H1 (cell line): ENCODE results near the gene NEDD4. TPM values are rescaled to one million over a fixed set of nuclear protein-coding genes. Genes with fewer than 3 reads are reported as not detected.

Experiments used
- CTCF ChIA-PET: fragments of 300-600 bp; sonication (Branson Sonifier 250); formaldehyde crosslinking; loops from one replicate; lab custom pipeline; 2021; ENCODE audit not compliant: partially characterized antibody; lab: Charles Lee
- POLR2A ChIA-PET: fragments of 300-600 bp; sonication (Branson Sonifier 250); formaldehyde crosslinking; loops from one replicate; lab custom pipeline; 2021; ENCODE audit warnings: inconsistent platforms; ENCODE audit not compliant: partially characterized antibody; lab: Charles Lee
- DNase-seq, 2 experiments: peaks; one replicate each; pipeline versions ENCODE4 v3.0.0 to v3.0.0-alpha.2; 2010 to 2022; ENCODE audit warnings: low spot score in 2 of 2, low read depth in 1 of 2, mixed read lengths in 1 of 2
- FAIRE-seq: peaks from 2 replicates; lab custom pipeline; 2011; peaks lifted over from hg19 to GRCh38; lab: Jason Lieb, UNC
- H2AFZ ChIP-seq: 2 replicates; pipeline ENCODE4 v1.8.1; 2012; ENCODE audit warnings: low read length, inconsistent platforms
- H2AK5ac ChIP-seq: 2 replicates; pipeline ENCODE4 v1.6.1; 2013; ENCODE audit warnings: low read depth, low read length
- H2BK120ac ChIP-seq: replicated peaks from 2 replicates; pipeline ENCODE3; 2013; ENCODE audit warnings: low read depth, low read length, inconsistent platforms
- H2BK12ac ChIP-seq: 2 replicates; pipeline ENCODE4 v1.6.1; 2013; ENCODE audit warnings: low read depth, low read length
- H2BK15ac ChIP-seq: 2 replicates; pipeline ENCODE4 v1.6.1; 2013; ENCODE audit warnings: low read length
- H2BK20ac ChIP-seq: 2 replicates; pipeline ENCODE4 v1.6.1; 2013; ENCODE audit warnings: low read length
- H2BK5ac ChIP-seq: 2 replicates; pipeline ENCODE4 v1.6.1; 2013; ENCODE audit warnings: low read depth, low read length
- H3K14ac ChIP-seq: 2 replicates; pipeline ENCODE4 v1.6.1; 2013; ENCODE audit warnings: inconsistent platforms; ENCODE audit not compliant: insufficient read length
- H3K18ac ChIP-seq: 2 replicates; pipeline ENCODE4 v1.6.1; 2013; ENCODE audit warnings: low read length; ENCODE audit errors: extremely low read depth
- H3K23ac ChIP-seq: 2 replicates; pipeline ENCODE4 v1.6.1; 2013; ENCODE audit warnings: inconsistent platforms; ENCODE audit not compliant: insufficient read length
- H3K23me2 ChIP-seq: 2 replicates; pipeline ENCODE4 v1.6.1; 2013; ENCODE audit warnings: low read depth, low read length
- H3K27ac ChIP-seq: 2 replicates; pipeline ENCODE4 v1.6.1; 2011; ENCODE audit warnings: low read depth, low read length, inconsistent platforms
- H3K27me3 ChIP-seq, 4 experiments: replicated peaks in 1 of 4; 1 replicate in 1 of 4; 2 replicates in 3 of 4; pipeline versions ENCODE4 v1.6.1 to v1.8.1; 2011 to 2013; ENCODE audit warnings: low read length in 3 of 4, mild to moderate bottlenecking in 3 of 4, inconsistent platforms in 2 of 4, mixed read lengths in 2 of 4, moderate library complexity in 1 of 4; ENCODE audit not compliant: control insufficient read depth in 3 of 4, insufficient read depth in 3 of 4; ENCODE audit errors: extremely low read depth in 1 of 4
- H3K36me3 ChIP-seq, 4 experiments: 2 replicates each; pipeline versions ENCODE4 v1.6.1 to v1.8.1; 2011 to 2013; ENCODE audit warnings: mild to moderate bottlenecking in 4 of 4, low read length in 3 of 4, moderate library complexity in 2 of 4, control low read depth in 1 of 4, inconsistent platforms in 1 of 4; ENCODE audit not compliant: insufficient read depth in 4 of 4, control insufficient read depth in 2 of 4
- H3K4ac ChIP-seq: replicated peaks from 2 replicates; pipeline ENCODE3; 2013; ENCODE audit warnings: low read length, low read depth, mixed read lengths, inconsistent platforms; ENCODE audit not compliant: insufficient read length
- H3K4me1 ChIP-seq, 4 experiments: replicated peaks in 1 of 4; 1 replicate in 1 of 4; 2 replicates in 3 of 4; pipeline versions ENCODE4 v1.6.1 to v1.8.1; 2011 to 2013; ENCODE audit warnings: low read length in 3 of 4, inconsistent platforms in 2 of 4, mixed read lengths in 1 of 4; ENCODE audit not compliant: insufficient read depth in 4 of 4, control insufficient read depth in 3 of 4
- H3K4me2 ChIP-seq, 2 experiments: 2 replicates each; pipeline versions ENCODE4 v1.6.1 to v1.8.1; 2011 to 2013; ENCODE audit warnings: low read depth in 2 of 2, low read length in 2 of 2, control low read depth in 1 of 2, inconsistent platforms in 1 of 2, mild to moderate bottlenecking in 1 of 2; ENCODE audit not compliant: insufficient read depth in 1 of 2
- H3K4me3 ChIP-seq, 4 experiments: fragments of 200-600, 300-600 bp in 1 of 4; sonication (generic), shearing (Covaris generic), sonication (Bioruptor Twin) in 1 of 4; 2 replicates each; pipeline versions ENCODE4 v1.5.1 to v1.8.1; 2011 to 2016; ENCODE audit warnings: low read length in 4 of 4, low read depth in 3 of 4, control low read depth in 2 of 4, inconsistent platforms in 2 of 4, mild to moderate bottlenecking in 2 of 4, mixed read lengths in 1 of 4, moderate library complexity in 1 of 4; ENCODE audit not compliant: insufficient read depth in 2 of 4; ENCODE audit errors: extremely low read depth in 1 of 4
- H3K56ac ChIP-seq: replicated peaks from 2 replicates; pipeline ENCODE3; 2013; ENCODE audit warnings: low read depth, mild to moderate bottlenecking, mixed read lengths, low read length, inconsistent platforms; ENCODE audit not compliant: insufficient read length
- H3K79me1 ChIP-seq: 2 replicates; pipeline ENCODE4 v1.6.1; 2013; ENCODE audit warnings: low read depth, low read length, control low read depth
- H3K79me2 ChIP-seq, 2 experiments: 2 replicates each; pipeline versions ENCODE4 v1.6.1 to v1.8.1; 2012 to 2013; ENCODE audit warnings: low read length in 2 of 2, mild to moderate bottlenecking in 2 of 2, inconsistent platforms in 1 of 2; ENCODE audit not compliant: insufficient read depth in 2 of 2, control insufficient read depth in 1 of 2
- H3K9ac ChIP-seq, 4 experiments: replicated peaks in 1 of 4; 1 replicate in 1 of 4; 2 replicates in 3 of 4; pipeline versions ENCODE4 v1.6.1 to v1.8.1; 2011 to 2013; ENCODE audit warnings: low read depth in 3 of 4, low read length in 3 of 4, control low read depth in 2 of 4, mild to moderate bottlenecking in 2 of 4, moderate library complexity in 2 of 4, inconsistent platforms in 1 of 4; ENCODE audit errors: extremely low read depth in 1 of 4
- H3K9me3 ChIP-seq, 2 experiments: 2 replicates each; pipeline versions ENCODE4 v1.6.1 to v1.8.1; 2012 to 2013; ENCODE audit warnings: mild to moderate bottlenecking in 2 of 2, moderate library complexity in 2 of 2, control low read depth in 1 of 2, inconsistent platforms in 1 of 2, low read depth in 1 of 2, low read length in 1 of 2, mixed read lengths in 1 of 2; ENCODE audit not compliant: insufficient read depth in 2 of 2
- H4K20me1 ChIP-seq, 2 experiments: replicated peaks in 1 of 2; 2 replicates each; pipeline versions ENCODE3 to v1.8.1; 2011 to 2013; ENCODE audit warnings: inconsistent platforms in 2 of 2, low read length in 2 of 2, mild to moderate bottlenecking in 1 of 2; ENCODE audit not compliant: insufficient read depth in 2 of 2, control insufficient read depth in 1 of 2
- H4K5ac ChIP-seq: 2 replicates; pipeline ENCODE4 v1.6.1; 2013; ENCODE audit warnings: low read length, low read depth, mixed read lengths, inconsistent platforms; ENCODE audit not compliant: insufficient read length
- H4K8ac ChIP-seq: 2 replicates; pipeline ENCODE4 v1.8.0; 2013; ENCODE audit warnings: mild to moderate bottlenecking, moderate library complexity, low read length, inconsistent platforms; ENCODE audit not compliant: insufficient read depth; ENCODE audit errors: extremely low read depth
- H4K91ac ChIP-seq: replicated peaks from 2 replicates; pipeline ENCODE3; 2013; ENCODE audit warnings: low read length, mixed read lengths, inconsistent platforms; ENCODE audit not compliant: insufficient read length
- CHD1 ChIP-seq: IDR thresholded peaks from 2 replicates; pipeline ENCODE4 v1.6.1; 2012; ENCODE audit warnings: low read depth, low read length, improper control_type of control experiment
- CREB1 ChIP-seq: IDR thresholded peaks from 2 replicates; pipeline ENCODE4 v1.6.1; 2012; ENCODE audit warnings: inconsistent platforms
- E2F6 ChIP-seq: IDR thresholded peaks from 2 replicates; pipeline ENCODE4 v1.6.1; 2012; ENCODE audit warnings: inconsistent platforms
- EZH2 ChIP-seq: fragments of 200-600 bp; sonication (generic); IDR thresholded peaks from 2 replicates; pipeline ENCODE4 v1.7.1; 2012; ENCODE audit warnings: low read depth, mild to moderate bottlenecking, moderate library complexity, low read length, inconsistent platforms; ENCODE audit not compliant: severe bottlenecking
- KDM4A ChIP-seq: IDR thresholded peaks from one replicate; pipeline ENCODE4 v1.7.1; 2012; ENCODE audit warnings: low read depth, mild to moderate bottlenecking, moderate library complexity, low read length, inconsistent platforms; ENCODE audit not compliant: severe bottlenecking
- MAX ChIP-seq: IDR thresholded peaks from 2 replicates; pipeline ENCODE4 v1.6.1; 2012; ENCODE audit warnings: inconsistent platforms
- NANOG ChIP-seq: IDR thresholded peaks from 2 replicates; pipeline ENCODE4 v1.6.1; 2011; ENCODE audit warnings: low read length, low read depth, mild to moderate bottlenecking, inconsistent platforms; ENCODE audit not compliant: insufficient read depth, poor library complexity, severe bottlenecking
- PHF8 ChIP-seq: fragments of 200-600 bp; sonication (generic); conservative IDR thresholded peaks from 2 replicates; pipeline ENCODE4 v1.7.1; 2012; ENCODE audit warnings: low read depth, mild to moderate bottlenecking, inconsistent platforms, low read length, moderate library complexity
- POLR2A ChIP-seq, 2 experiments: IDR thresholded peaks; 1 replicate in 1 of 2; 2 replicates in 1 of 2; pipeline ENCODE4 v1.6.1; 2011; ENCODE audit warnings: low read depth in 2 of 2, low read length in 2 of 2, mild to moderate bottlenecking in 2 of 2; ENCODE audit errors: control extremely low read depth in 1 of 2
- RXRA ChIP-seq: IDR thresholded peaks from 2 replicates; pipeline ENCODE4 v1.6.1; 2011; ENCODE audit warnings: low read depth, mild to moderate bottlenecking, low read length, moderate library complexity; ENCODE audit not compliant: insufficient read depth
- SIX5 ChIP-seq: IDR thresholded peaks from 2 replicates; pipeline ENCODE4 v1.6.1; 2011; ENCODE audit warnings: mild to moderate bottlenecking, low read depth, low read length
- SP2 ChIP-seq: IDR thresholded peaks from 2 replicates; pipeline ENCODE4 v1.6.1; 2012; ENCODE audit warnings: mild to moderate bottlenecking, low read length, inconsistent platforms
- SUZ12 ChIP-seq: fragments of 200-600 bp; sonication (generic); IDR thresholded peaks from 2 replicates; pipeline ENCODE4 v1.6.1; 2012; ENCODE audit warnings: mild to moderate bottlenecking, inconsistent platforms, low read length, moderate library complexity, mixed read lengths
- YY1 ChIP-seq: IDR thresholded peaks from 2 replicates; pipeline ENCODE4 v1.6.1; 2011; ENCODE audit warnings: low read depth, mild to moderate bottlenecking, low read length
- WGBS, 2 experiments: shearing (Covaris generic) in 1 of 2; methylation state at CpG; one replicate each; pipeline versions ENCODE4 v1.1.6 to v1.1.7; 2013 to 2015; ENCODE audit warnings: low lambda C conversion rate in 2 of 2, mixed read lengths in 2 of 2, inconsistent platforms in 1 of 2, low coverage in 1 of 2, missing lambda C conversion rate in 1 of 2; ENCODE audit not compliant: insufficient replicate concordance in 2 of 2, insufficient coverage in 1 of 2, insufficient read length in 1 of 2; ENCODE audit errors: extremely low coverage in 1 of 2, missing lambda C conversion rate in 1 of 2; 5-methylcytosine and 5-hydroxymethylcytosine counted together
- polyA plus RNA-seq, 7 experiments: library from polyadenylated mRNA; depleted of rRNA in 3 of 7; stranded (reverse) in 5 of 7; unstranded in 2 of 7; fragments of >200 nt in 5 of 7; fragments of 200-250 nt in 2 of 7; gene quantifications; 1 replicate in 5 of 7; 2 replicates in 1 of 7; 4 replicates in 1 of 7; pipeline versions ENCODE4 v1.2.1 to v1.2.3, GENCODE V29; 2011 to 2013; ENCODE audit warnings: missing spikeins in 2 of 7, mixed read lengths in 2 of 7
- total RNA-seq: library from RNA; stranded (reverse); fragmentation: NEBNext Ultra II Directional; extraction: Animal tissue kit (Norgen Biotek cat#: 25700); gene quantifications from 2 replicates; pipeline ENCODE4 v1.2.1, GENCODE V29; 2021

Gene NEDD4
- total and polyA plus RNA-seq, 2 of the 8 experiments (the other 6 are each of a cell fraction or from before 2014, with no cell fraction given) = 0.95 to 3.9 TPM

GRCh38 chr15:55800216-55800615 lies 193.2 kb downstream of the NEDD4 start:
- Histone ChIP-seq H3K56ac (no peak overlapping the region), H2BK15ac (no peak overlapping the region), H3K4me1 (peaks cover 0 to 5% (median 2%) of the 10 kb centered on the region in 4 experiments; a peak in 3 of 7 replicates), H3K23ac (no peak overlapping the region), H2BK5ac (no peak overlapping the region), H3K23me2 (no peaks in the 10 kb centered on the region), H3K18ac (no peak overlapping the region), H3K4me3 (no peak overlapping the region), H3K4ac (no peak overlapping the region), H3K9ac (no peak overlapping the region), H2BK120ac (no peak overlapping the region), H3K27me3 (no peaks in the 10 kb centered on the region; a peak in 1 of 7 replicates), H3K27ac (no peak overlapping the region), H4K91ac (no peak overlapping the region), H3K36me3 (no peaks in the 10 kb centered on the region), H2AK5ac (no peak overlapping the region), H2BK12ac (no peak overlapping the region), H2AFZ (peak overlapping the region; percentile 100), H4K20me1 (no peaks in the 10 kb centered on the region), H3K79me2 (no peaks in the 10 kb centered on the region), H4K5ac (no peak overlapping the region), H4K8ac (peak overlapping the region; percentile 73; the same call in 1 of the 2 replicates), H3K4me2 (no peak overlapping the region), H3K14ac (no peak overlapping the region), H2BK20ac (no peak overlapping the region), H3K79me1 (no peaks in the 10 kb centered on the region), H3K9me3 (no peaks in the 10 kb centered on the region)
- whole genome bisulfite sequencing, 2 experiments = 91% methylated on average over 2 of the region's 2 CpGs; no CpG with 5 or more reads in 1 of the 2 experiments
- DNase-seq (no peak), FAIRE-seq (no peak)
- POLR2A ChIA-PET = no interaction called here
- CTCF ChIA-PET = interaction anchor here (0.6 to 10.8 kb wide), 26 partner anchors 9 to 286 kb away, joined by 3 to 201 read pairs (median 4); no protein-coding TSS in a partner anchor
- TF ChIP-seq KDM4A = no peak
- no peak for TF ChIP-seq YY1
- TF ChIP-seq CHD1 = no peak
- TF ChIP-seq SUZ12 = no peak
- no peak for TF ChIP-seq SIX5
- no peak for TF ChIP-seq SP2
- TF ChIP-seq POLR2A (IDR thresholded peaks at IDR 0.05; ENCODE audit: control extremely low read depth in 1 of 2, low read depth in 2 of 2, low read length in 2 of 2) = no peak
- TF ChIP-seq CREB1 = no peak
- TF ChIP-seq MAX = no peak
- no peak for TF ChIP-seq NANOG
- TF ChIP-seq E2F6 = no peak
- no peak for TF ChIP-seq RXRA
- no peak for TF ChIP-seq PHF8
- no peak for TF ChIP-seq EZH2
